ENCODE data around the gene ATP1A2. TPM values are rescaled to one million over a fixed set of nuclear protein-coding genes. Genes with fewer than 3 reads are reported as not detected.

The ATP1A2 gene
- total RNA-seq, 1 experiment from 2014 or later = 0.15 TPM

DNA sequence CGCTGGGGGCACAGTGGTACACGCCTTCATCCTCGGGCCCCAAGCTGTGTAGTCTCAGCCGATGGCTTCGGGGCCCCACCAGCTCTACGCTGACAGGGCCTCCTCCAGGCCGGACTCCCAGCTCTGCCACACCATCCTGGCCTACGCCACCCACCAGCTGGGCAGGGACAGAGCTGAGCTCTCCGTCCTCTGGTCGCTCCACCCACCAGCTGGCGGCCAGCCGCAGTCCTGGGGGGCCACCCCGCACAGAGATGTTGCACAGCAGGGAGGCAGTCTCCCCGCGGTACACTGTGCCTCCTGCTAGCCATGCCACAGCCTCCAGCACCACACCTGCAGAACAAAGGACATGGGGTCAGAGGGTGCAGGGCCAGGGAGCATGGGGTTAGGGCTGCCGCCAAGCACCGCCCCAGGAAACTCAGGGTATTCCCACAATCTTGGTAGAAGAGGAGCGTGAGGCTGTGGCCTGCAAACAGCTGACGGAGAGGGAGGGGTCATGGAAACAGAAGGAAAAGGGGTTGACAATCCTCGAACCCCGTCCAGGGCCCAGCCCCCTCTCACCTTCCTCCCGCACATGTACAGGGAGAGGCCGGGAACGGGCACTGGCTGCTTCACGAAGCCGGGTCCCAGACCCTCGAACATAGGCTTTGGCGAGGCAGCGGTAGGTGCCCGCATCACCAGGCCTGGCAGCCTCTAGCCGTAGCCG lies 23.0 kb upstream of the ATP1A2 start:
- Histone ChIP-seq H3K36me3 (ENCODE audit: control insufficient read depth, insufficient read depth, low read length) (no peaks in the 10 kb centered on the region; the same call in 1 of the 2 replicates), H3K27me3 (ENCODE audit: control insufficient read depth, insufficient read depth, low read length) (no peaks in the 10 kb centered on the region), H3K27ac (ENCODE audit: low read length) (no peak overlapping the region), H3K4me3 (ENCODE audit: low read depth in 2 of 2, low read length in 2 of 2) (no peak overlapping the region), H3K9me3 (ENCODE audit: control insufficient read depth, insufficient read depth, low read depth, low read length) (no peaks in the 10 kb centered on the region), H3K4me1 (ENCODE audit: control insufficient read depth, insufficient read depth, low read length) (no peaks in the 10 kb centered on the region)
- TF ChIP-seq, protein P1, sequence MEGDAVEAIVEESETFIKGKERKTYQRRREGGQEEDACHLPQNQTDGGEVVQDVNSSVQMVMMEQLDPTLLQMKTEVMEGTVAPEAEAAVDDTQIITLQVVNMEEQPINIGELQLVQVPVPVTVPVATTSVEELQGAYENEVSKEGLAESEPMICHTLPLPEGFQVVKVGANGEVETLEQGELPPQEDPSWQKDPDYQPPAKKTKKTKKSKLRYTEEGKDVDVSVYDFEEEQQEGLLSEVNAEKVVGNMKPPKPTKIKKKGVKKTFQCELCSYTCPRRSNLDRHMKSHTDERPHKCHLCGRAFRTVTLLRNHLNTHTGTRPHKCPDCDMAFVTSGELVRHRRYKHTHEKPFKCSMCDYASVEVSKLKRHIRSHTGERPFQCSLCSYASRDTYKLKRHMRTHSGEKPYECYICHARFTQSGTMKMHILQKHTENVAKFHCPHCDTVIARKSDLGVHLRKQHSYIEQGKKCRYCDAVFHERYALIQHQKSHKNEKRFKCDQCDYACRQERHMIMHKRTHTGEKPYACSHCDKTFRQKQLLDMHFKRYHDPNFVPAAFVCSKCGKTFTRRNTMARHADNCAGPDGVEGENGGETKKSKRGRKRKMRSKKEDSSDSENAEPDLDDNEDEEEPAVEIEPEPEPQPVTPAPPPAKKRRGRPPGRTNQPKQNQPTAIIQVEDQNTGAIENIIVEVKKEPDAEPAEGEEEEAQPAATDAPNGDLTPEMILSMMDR (IDR thresholded peaks at IDR 0.05) = no peak
- no peak for TF ChIP-seq SIN3A (IDR thresholded peaks at IDR 0.05; ENCODE audit: borderline replicate concordance, insufficient read depth, low read depth, low read length)
- no TSS peak for BruUV-seq (replicated peaks)
- POLR2A ChIA-PET = no interaction called here
- intact Hi-C loops (cut with micrococcal nuclease; ENCODE audit: unreplicated experiment) = no loop called here
- CTCF ChIA-PET = no interaction called here
- no peak for ATAC-seq
- in situ Hi-C loops (cut with HindIII; ENCODE audit: low pct_unique_long_range_greater_than_20kb, low sequenced_read_pairs) = no loop called here
- DNase-seq (ENCODE audit: low read depth, low spot score) = no peak

DNA sequence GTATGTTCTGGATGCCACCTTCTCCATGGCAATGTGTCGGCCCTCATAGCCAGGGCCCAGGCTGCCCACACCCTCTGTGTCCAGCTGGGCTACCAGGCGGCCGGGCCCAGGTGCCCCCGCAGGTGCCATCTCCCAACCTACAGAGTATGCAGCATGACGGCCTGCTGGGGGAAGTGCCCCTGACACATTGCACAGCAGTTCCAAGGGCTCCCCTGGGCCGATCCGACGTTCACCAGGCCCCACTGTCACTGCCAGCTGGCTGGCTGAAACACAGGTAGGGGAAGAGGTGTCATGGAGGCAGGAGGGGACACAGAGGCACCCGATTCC lies 22.5 kb upstream of the ATP1A2 start:
- Histone ChIP-seq H3K4me1 (ENCODE audit: control insufficient read depth, insufficient read depth, low read length) (0 out of 2 replicates have a peak, but pooled peaks cover 3% of the 10 kb centered on the region), H3K27ac (ENCODE audit: low read length) (no peak overlapping the region), H3K9me3 (ENCODE audit: control insufficient read depth, insufficient read depth, low read depth, low read length) (no peaks in the 10 kb centered on the region), H3K4me3 (ENCODE audit: low read depth in 2 of 2, low read length in 2 of 2) (no peak overlapping the region), H3K36me3 (ENCODE audit: control insufficient read depth, insufficient read depth, low read length) (no peaks in the 10 kb centered on the region; the same call in 1 of the 2 replicates), H3K27me3 (ENCODE audit: control insufficient read depth, insufficient read depth, low read length) (no peaks in the 10 kb centered on the region)
- ATAC-seq = no peak
- POLR2A ChIA-PET = no interaction called here
- DNase-seq (ENCODE audit: low read depth, low spot score) = no peak
- in situ Hi-C loops (cut with HindIII; ENCODE audit: low pct_unique_long_range_greater_than_20kb, low sequenced_read_pairs) = no loop called here
- BruUV-seq (replicated peaks) = no TSS peak
- intact Hi-C loops (cut with micrococcal nuclease; ENCODE audit: unreplicated experiment) = no loop called here
- no peak for TF ChIP-seq TCF7L2 (IDR thresholded peaks at IDR 0.05; ENCODE audit: low read depth, low read length)
- TF ChIP-seq SIN3A (IDR thresholded peaks at IDR 0.05; ENCODE audit: borderline replicate concordance, insufficient read depth, low read depth, low read length) = no peak
- TF ChIP-seq POLR2AphosphoS5 (IDR thresholded peaks at IDR 0.05; ENCODE audit: low read depth, low read length) = no peak
- TF ChIP-seq, protein P2, sequence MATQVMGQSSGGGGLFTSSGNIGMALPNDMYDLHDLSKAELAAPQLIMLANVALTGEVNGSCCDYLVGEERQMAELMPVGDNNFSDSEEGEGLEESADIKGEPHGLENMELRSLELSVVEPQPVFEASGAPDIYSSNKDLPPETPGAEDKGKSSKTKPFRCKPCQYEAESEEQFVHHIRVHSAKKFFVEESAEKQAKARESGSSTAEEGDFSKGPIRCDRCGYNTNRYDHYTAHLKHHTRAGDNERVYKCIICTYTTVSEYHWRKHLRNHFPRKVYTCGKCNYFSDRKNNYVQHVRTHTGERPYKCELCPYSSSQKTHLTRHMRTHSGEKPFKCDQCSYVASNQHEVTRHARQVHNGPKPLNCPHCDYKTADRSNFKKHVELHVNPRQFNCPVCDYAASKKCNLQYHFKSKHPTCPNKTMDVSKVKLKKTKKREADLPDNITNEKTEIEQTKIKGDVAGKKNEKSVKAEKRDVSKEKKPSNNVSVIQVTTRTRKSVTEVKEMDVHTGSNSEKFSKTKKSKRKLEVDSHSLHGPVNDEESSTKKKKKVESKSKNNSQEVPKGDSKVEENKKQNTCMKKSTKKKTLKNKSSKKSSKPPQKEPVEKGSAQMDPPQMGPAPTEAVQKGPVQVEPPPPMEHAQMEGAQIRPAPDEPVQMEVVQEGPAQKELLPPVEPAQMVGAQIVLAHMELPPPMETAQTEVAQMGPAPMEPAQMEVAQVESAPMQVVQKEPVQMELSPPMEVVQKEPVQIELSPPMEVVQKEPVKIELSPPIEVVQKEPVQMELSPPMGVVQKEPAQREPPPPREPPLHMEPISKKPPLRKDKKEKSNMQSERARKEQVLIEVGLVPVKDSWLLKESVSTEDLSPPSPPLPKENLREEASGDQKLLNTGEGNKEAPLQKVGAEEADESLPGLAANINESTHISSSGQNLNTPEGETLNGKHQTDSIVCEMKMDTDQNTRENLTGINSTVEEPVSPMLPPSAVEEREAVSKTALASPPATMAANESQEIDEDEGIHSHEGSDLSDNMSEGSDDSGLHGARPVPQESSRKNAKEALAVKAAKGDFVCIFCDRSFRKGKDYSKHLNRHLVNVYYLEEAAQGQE (IDR thresholded peaks at IDR 0.05; ENCODE audit: insufficient read depth in 1 of 2, low read depth in 2 of 2, low read length in 1 of 2) = no peak
- TF ChIP-seq, protein P1 (IDR thresholded peaks at IDR 0.05) = no peak
- CTCF ChIA-PET = no interaction called here

Data from Panc1 (cell line).